Measurements from ENCODE around the gene ANK3.

- no peak for TF ChIP-seq CTCF (IDR thresholded peaks at IDR 0.05)
- no peak for TF ChIP-seq POLR2A (IDR thresholded peaks at IDR 0.05)
Observed at GRCh38 chr10:60142736-60143135, 246.9 kb downstream of the ANK3 start.
